Measurements from ENCODE around the gene UQCRC2.
"Not testable (repeated sequence)": the region's sequence is repeated elsewhere in the genome, so short reads cannot be mapped to it uniquely, and the experiment has no call there.

Gene UQCRC2

GRCh38 chr16:21984062-21984461, 30.9 kb downstream of the UQCRC2 start:
- no peak for DNase-seq

- no peak for DNase-seq
These were observed 32.4 kb downstream of the UQCRC2 start for GRCh38 chr16:21985524-21985923.

- no peak for DNase-seq
These were observed 33.6 kb downstream of the UQCRC2 start for GRCh38 chr16:21986692-21987246.

- DNase-seq = no peak
These were observed 34.3 kb downstream of the UQCRC2 start for GRCh38 chr16:21987498-21987897.

GRCh38 chr16:21989133-21989532, 36.0 kb downstream of the UQCRC2 start:
- no peak for DNase-seq

GRCh38 chr16:21989751-21990150, 36.6 kb downstream of the UQCRC2 start:
- no peak for DNase-seq

GRCh38 chr16:21990381-21990944, 37.3 kb downstream of the UQCRC2 start:
- DNase-seq = no peak

- no peak for DNase-seq
These were observed 38.5 kb downstream of the UQCRC2 start for GRCh38 chr16:21991621-21992020.

GRCh38 chr16:21994856-21995465, 41.8 kb downstream of the UQCRC2 start:
- DNase-seq = no peak

GRCh38 chr16:21996923-21997696, 43.9 kb downstream of the UQCRC2 start:
- DNase-seq = no peak

GRCh38 chr16:21997697-21998480, 44.7 kb downstream of the UQCRC2 start:
- no peak for DNase-seq

- no peak for DNase-seq
These were observed 48.4 kb downstream of the UQCRC2 start for GRCh38 chr16:22001591-22001990.

GRCh38 chr16:22002047-22002446, 48.9 kb downstream of the UQCRC2 start:
- not testable (repeated sequence) for DNase-seq

GRCh38 chr16:22003195-22003594, 50.0 kb downstream of the UQCRC2 start:
- no peak for DNase-seq

- DNase-seq = no peak
These were observed 51.2 kb downstream of the UQCRC2 start for GRCh38 chr16:22004341-22004740.

GRCh38 chr16:22005746-22006145, 52.6 kb downstream of the UQCRC2 start:
- no peak for DNase-seq

- DNase-seq = no peak
These were observed 53.5 kb downstream of the UQCRC2 start for GRCh38 chr16:22006636-22007035.

GRCh38 chr16:22007159-22007508, 54.0 kb downstream of the UQCRC2 start:
- DNase-seq = no peak

- peak; percentile 60 for DNase-seq
These were observed 54.5 kb downstream of the UQCRC2 start, which contains the start of gene MOSMO for GRCh38 chr16:22007509-22008214. Gene MOSMO (plus strand): TSS chr16:22008111. CDS start chr16:22008302, 191 bp downstream.

- DNase-seq = no peak
These were observed 55.3 kb downstream of the UQCRC2 start for GRCh38 chr16:22008215-22009059.

- no peak for DNase-seq
These were observed 57.7 kb downstream of the UQCRC2 start for GRCh38 chr16:22010902-22011301.

All from hematopoietic multipotent progenitor cell treated with erythropoietin and hydrocortisone succinate and interleukin-3 and kit ligand, for 8 days (in vitro differentiated cells).